Fibroblast of pulmonary artery (primary cell): ENCODE results near the gene CBX6.

Experiments
- DNase-seq: peaks from one replicate; pipeline ENCODE4 v3.0.0-alpha.2; 2010; ENCODE audit warnings: low read depth
- H3K4me3 ChIP-seq: replicated peaks from 2 replicates; pipeline ENCODE4 v1.5.1; 2011; ENCODE audit warnings: low read depth, mild to moderate bottlenecking, control low read depth, low read length, moderate library complexity
- CTCF ChIP-seq: IDR thresholded peaks from 2 replicates; pipeline ENCODE4 v1.5.1; 2011; ENCODE audit warnings: mild to moderate bottlenecking, control low read depth, low read length, inconsistent platforms; ENCODE audit errors: missing control alignments

CBX6 gene

GRCh38 chr22:38832005-38832978 lies 39.7 kb downstream of the CBX6 start:
- no peak for DNase-seq
- H3K4me3 ChIP-seq: no peak overlapping the region

GRCh38 chr22:38831166-38831945 lies 40.7 kb downstream of the CBX6 start:
- no peak for TF ChIP-seq CTCF
- DNase-seq: peak; percentile 75
- H3K4me3 ChIP-seq: no peak overlapping the region

More at GRCh38 chr22:38832005-38832978, 39.7 kb downstream of the CBX6 start:
- no peak for TF ChIP-seq CTCF

GRCh38 chr22:38830845-38831108 lies 41.2 kb downstream of the CBX6 start:
- no peak overlapping the region for H3K4me3 ChIP-seq
- DNase-seq: no peak
- no peak for TF ChIP-seq CTCF

GRCh38 chr22:38830026-38830844 lies 41.8 kb downstream of the CBX6 start:
- H3K4me3 ChIP-seq: no peak overlapping the region
- no peak for DNase-seq
- TF ChIP-seq CTCF: no peak

GRCh38 chr22:38829485-38829884 lies 42.5 kb downstream of the CBX6 start:
- DNase-seq: no peak
- no peak for TF ChIP-seq CTCF

GRCh38 chr22:38828616-38829205 lies 43.3 kb downstream of the CBX6 start:
- no peak overlapping the region for H3K4me3 ChIP-seq
- DNase-seq: no peak
- TF ChIP-seq CTCF: no peak

More at GRCh38 chr22:38829485-38829884, 42.5 kb downstream of the CBX6 start:
- no peak overlapping the region for H3K4me3 ChIP-seq
